Right lobe of liver (tissue), 6 donors: Measurements from ENCODE around the gene KCTD18. TPM values are rescaled to one million over a fixed set of nuclear protein-coding genes. Genes with fewer than 3 reads are reported as not detected.

Experiments
- ATAC-seq, 4 donors: fragments of 200-7000 bp; cut with Tn5 transposase; one replicate each; pipeline ENCODE4 v1.9.1; 2020; ENCODE audit warnings: mild to moderate bottlenecking in 4 of 4, moderate library complexity in 4 of 4
- DNase-seq, 3 donors: peaks; one replicate each; pipeline ENCODE4 v3.0.0-alpha.2; 2020
- H3K27ac ChIP-seq, 3 donors: fragments of 200-600 bp; one replicate each; pipeline ENCODE4 v1.8.0; 2022
- H3K27me3 ChIP-seq, 2 donors: fragments of 200-600 bp; one replicate each; pipeline ENCODE4 v1.8.0; 2022
- H3K36me3 ChIP-seq, 4 donors: fragments of 200-600 bp; sonication (generic) in 1 of 4; one replicate each; pipeline versions ENCODE4 v1.5.1 to v1.8.0; 2017 to 2022; ENCODE audit warnings: control low read depth in 1 of 4
- H3K4me1 ChIP-seq, 4 donors: fragments of 200-600 bp; sonication (generic) in 1 of 4; one replicate each; pipeline versions ENCODE4 v1.5.1 to v1.8.0; 2017 to 2022; ENCODE audit warnings: control low read depth in 1 of 4
- H3K4me3 ChIP-seq, 3 donors: fragments of 200-600 bp; one replicate each; pipeline ENCODE4 v1.8.0; 2022
- H3K9me3 ChIP-seq, 4 donors: fragments of 200-600 bp; sonication (generic) in 1 of 4; one replicate each; pipeline versions ENCODE4 v1.5.1 to v1.8.0; 2017 to 2022; ENCODE audit warnings: control low read depth in 1 of 4
- CTCF ChIP-seq, 4 donors: fragments of 200-600 bp in 3 of 4; fragments of 450-650 bp in 1 of 4; IDR thresholded peaks; one replicate each; pipeline versions ENCODE4 v1.5.1 to v1.8.0; 2016 to 2022; ENCODE audit warnings: antibody characterized with exemption in 4 of 4, mild to moderate bottlenecking in 2 of 4
- POLR2A ChIP-seq: fragments of 450-650 bp; IDR thresholded peaks from one replicate; pipeline ENCODE4 v1.6.1; 2017; ENCODE audit warnings: antibody characterized with exemption, mild to moderate bottlenecking
- WGBS: methylation state at CpG from one replicate; pipeline ENCODE4 v1.1.6; 2018; ENCODE audit warnings: low coverage, low lambda C conversion rate; ENCODE audit not compliant: insufficient coverage; ENCODE audit errors: missing lambda C conversion rate; 5-methylcytosine and 5-hydroxymethylcytosine counted together
- intact Hi-C, 2 donors: fragments of 100-400 bp; cut with DNase I; formaldehyde crosslinking; loops; one replicate each; pipeline versions ENCODE4 v1.11.2 to v1.14.1; 2022
- total RNA-seq, 6 experiments: library from RNA; depleted of rRNA in 2 of 6; stranded (reverse); fragments of >200 nt in 2 of 6; fragmentation: NEBNext Ultra II Directional in 3 of 6; extraction: Animal tissue kit (Norgen Biotek cat#: 25700) in 3 of 6; gene quantifications; one replicate each; pipeline versions ENCODE4 v1.1.0 to v1.2.4, GENCODE V29; 2016 to 2023
- donor health status: DM: no; HTN: yes; CAD: no.
- donor health status: DM: no; HTN: no; CAD: no.
- donor health status: DM: no; HTN: no; CAD: no.
- donor health status: DM: no; HTN: yes; CAD: no.
- donor health status: DM: no; HTN: yes; CAD: no.

Gene KCTD18
- total RNA-seq, 6 experiments from 2014 or later = 6.2 to 16.7 (median 7.3) TPM

- TF ChIP-seq CTCF (IDR thresholded peaks at IDR 0.05) = no peak
- no peak for TF ChIP-seq POLR2A
- WGBS = 85% methylated on average over 3 of the region's 3 CpGs
- Histone ChIP-seq H3K27me3 (no peaks in the 10 kb centered on the region), H3K4me1 (no peaks in the 10 kb centered on the region), H3K4me3 (no peak overlapping the region), H3K27ac (no peak overlapping the region), H3K9me3 (no peaks in the 10 kb centered on the region), H3K36me3 (peaks cover 0 to 23% (median 0%) of the 10 kb centered on the region in 4 donors)
- intact Hi-C loops = no loop called here
- no peak for ATAC-seq
- no peak for DNase-seq
These were observed 63.3 kb downstream of the KCTD18 start for GRCh38 chr2:200446612-200447011.

GRCh38 chr2:200445284-200445683, 64.6 kb downstream of the KCTD18 start:
- ATAC-seq (no peak), DNase-seq (no peak)
- WGBS = 88% methylated on average over 1 of the region's 1 CpG
- Histone ChIP-seq H3K27me3 (no peaks in the 10 kb centered on the region), H3K9me3 (no peaks in the 10 kb centered on the region), H3K4me3 (no peak overlapping the region), H3K27ac (no peak overlapping the region), H3K4me1 (no peaks in the 10 kb centered on the region), H3K36me3 (peaks cover 0 to 34% (median 0%) of the 10 kb centered on the region in 4 donors)
- intact Hi-C loops = no loop called here
- TF ChIP-seq POLR2A (no peak), CTCF (IDR thresholded peaks at IDR 0.05) (no peak)

GRCh38 chr2:200444530-200444929, 65.3 kb downstream of the KCTD18 start:
- TF ChIP-seq POLR2A (no peak), CTCF (IDR thresholded peaks at IDR 0.05) (no peak)
- Histone ChIP-seq H3K9me3 (no peaks in the 10 kb centered on the region), H3K4me3 (no peak overlapping the region), H3K27ac (no peak overlapping the region), H3K4me1 (no peaks in the 10 kb centered on the region), H3K27me3 (no peaks in the 10 kb centered on the region), H3K36me3 (peaks cover 0 to 37% (median 0%) of the 10 kb centered on the region in 4 donors)
- DNase-seq (no peak), ATAC-seq (peak in 1 of 4 donors; percentile 36)
- intact Hi-C loops = no loop called here
- WGBS = 73% methylated on average over 2 of the region's 3 CpGs

- Histone ChIP-seq H3K27me3 (no peaks in the 10 kb centered on the region), H3K4me1 (no peaks in the 10 kb centered on the region), H3K36me3 (peaks cover 0 to 40% (median 3%) of the 10 kb centered on the region in 4 donors), H3K9me3 (no peaks in the 10 kb centered on the region), H3K4me3 (no peak overlapping the region), H3K27ac (no peak overlapping the region)
- intact Hi-C loops = no loop called here
- DNase-seq (no peak), ATAC-seq (no peak)
- WGBS = 90% methylated on average over 3 of the region's 3 CpGs
- no peak for TF ChIP-seq POLR2A
- no peak for TF ChIP-seq CTCF (IDR thresholded peaks at IDR 0.05)
These were observed 66.0 kb downstream of the KCTD18 start for GRCh38 chr2:200443916-200444315.

- Histone ChIP-seq H3K36me3 (peaks cover 0 to 40% (median 3%) of the 10 kb centered on the region in 4 donors), H3K9me3 (no peaks in the 10 kb centered on the region), H3K27ac (no peak overlapping the region), H3K4me1 (no peaks in the 10 kb centered on the region), H3K4me3 (no peak overlapping the region), H3K27me3 (no peaks in the 10 kb centered on the region)
- no peak for TF ChIP-seq POLR2A
- no peak for TF ChIP-seq CTCF (IDR thresholded peaks at IDR 0.05)
- ATAC-seq = no peak
- intact Hi-C loops = no loop called here
- WGBS = 52% methylated on average over 5 of the region's 5 CpGs
- no peak for DNase-seq
These were observed 66.5 kb downstream of the KCTD18 start for GRCh38 chr2:200443376-200443775.
